Esophagus squamous epithelium (tissue), 4 donors: ENCODE data around the gene TMEM63B.

ENCODE experiments used
- POLR2A ChIP-seq, 4 donors: fragments of 450-650 bp; IDR thresholded peaks; one replicate each; pipeline ENCODE4 v1.6.1; 2017; ENCODE audit warnings: antibody characterized with exemption in 4 of 4, mild to moderate bottlenecking in 4 of 4, moderate library complexity in 3 of 4
- TF ChIP-seq, protein P1 (sequence below), 6 experiments: fragments of 450-650 bp in 4 of 6; fragments of 200-600 bp in 2 of 6; sonication (generic) in 2 of 6; IDR thresholded peaks; one replicate each; pipeline ENCODE4 v1.5.1; 2016 to 2019; ENCODE audit warnings: antibody characterized with exemption in 6 of 6, mild to moderate bottlenecking in 4 of 6, moderate library complexity in 4 of 6

DNA sequence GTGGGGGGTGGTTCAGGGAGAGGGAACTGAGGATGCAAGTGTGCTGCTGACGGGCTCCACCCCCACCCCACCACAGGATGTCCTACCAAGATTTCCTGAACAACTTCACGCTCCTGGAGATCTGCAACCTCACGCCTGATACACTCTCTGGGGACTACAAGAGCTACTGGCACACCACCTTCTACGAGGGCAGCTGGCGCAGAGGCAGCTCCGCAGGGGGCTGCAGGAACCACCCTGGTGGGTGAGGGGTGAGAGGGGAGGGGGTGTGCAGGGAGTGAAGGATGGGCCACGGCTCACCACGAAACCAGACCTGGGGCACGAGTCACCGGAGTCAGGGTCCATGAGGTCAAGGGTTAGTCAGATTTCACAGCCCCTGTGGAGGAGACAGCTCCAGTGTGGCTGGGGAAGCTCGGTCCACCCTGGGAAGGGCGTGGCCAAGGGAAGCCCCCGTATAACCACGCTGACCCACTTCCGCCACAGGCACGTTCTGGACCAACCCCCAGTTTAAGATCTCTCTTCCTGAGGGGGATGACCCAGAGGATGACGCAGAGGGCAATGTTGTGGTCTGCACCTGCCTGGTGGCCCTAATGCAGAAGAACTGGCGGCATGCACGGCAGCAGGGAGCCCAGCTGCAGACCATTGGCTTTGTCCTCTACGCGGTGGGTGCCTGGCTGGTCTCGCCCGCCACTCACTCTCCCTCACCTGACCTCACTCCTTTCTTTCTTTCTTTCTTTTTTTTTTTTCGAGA is 49.6 kb downstream of the TMEM63B start:
- TF ChIP-seq, protein P1, sequence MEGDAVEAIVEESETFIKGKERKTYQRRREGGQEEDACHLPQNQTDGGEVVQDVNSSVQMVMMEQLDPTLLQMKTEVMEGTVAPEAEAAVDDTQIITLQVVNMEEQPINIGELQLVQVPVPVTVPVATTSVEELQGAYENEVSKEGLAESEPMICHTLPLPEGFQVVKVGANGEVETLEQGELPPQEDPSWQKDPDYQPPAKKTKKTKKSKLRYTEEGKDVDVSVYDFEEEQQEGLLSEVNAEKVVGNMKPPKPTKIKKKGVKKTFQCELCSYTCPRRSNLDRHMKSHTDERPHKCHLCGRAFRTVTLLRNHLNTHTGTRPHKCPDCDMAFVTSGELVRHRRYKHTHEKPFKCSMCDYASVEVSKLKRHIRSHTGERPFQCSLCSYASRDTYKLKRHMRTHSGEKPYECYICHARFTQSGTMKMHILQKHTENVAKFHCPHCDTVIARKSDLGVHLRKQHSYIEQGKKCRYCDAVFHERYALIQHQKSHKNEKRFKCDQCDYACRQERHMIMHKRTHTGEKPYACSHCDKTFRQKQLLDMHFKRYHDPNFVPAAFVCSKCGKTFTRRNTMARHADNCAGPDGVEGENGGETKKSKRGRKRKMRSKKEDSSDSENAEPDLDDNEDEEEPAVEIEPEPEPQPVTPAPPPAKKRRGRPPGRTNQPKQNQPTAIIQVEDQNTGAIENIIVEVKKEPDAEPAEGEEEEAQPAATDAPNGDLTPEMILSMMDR (IDR thresholded peaks at IDR 0.05), result no peak
- TF ChIP-seq POLR2A (IDR thresholded peaks at IDR 0.05), result no peak
